Measurements from ENCODE around the gene NXNL1. TPM values are rescaled to one million over a fixed set of nuclear protein-coding genes. Genes with fewer than 3 reads are reported as not detected.

The NXNL1 gene
- total RNA-seq, 1 experiment from 2014 or later: not detected

GRCh38 chr19:17469092-17469480, 8.4 kb upstream of the NXNL1 start:
- Histone ChIP-seq H3K27ac (ENCODE audit: low read length) (peak overlapping the region; percentile 79), H3K27me3 (ENCODE audit: control insufficient read depth, insufficient read depth, low read length) (no peaks in the 10 kb centered on the region), H3K4me3 (ENCODE audit: low read depth in 2 of 2, low read length in 2 of 2) (peak overlapping the region; percentile 58 to 77), H3K4me1 (ENCODE audit: control insufficient read depth, insufficient read depth, low read length) (peaks cover 6% of the 10 kb centered on the region), H3K9me3 (ENCODE audit: control insufficient read depth, insufficient read depth, low read depth, low read length) (no peaks in the 10 kb centered on the region), H3K36me3 (ENCODE audit: control insufficient read depth, insufficient read depth, low read length) (no peaks in the 10 kb centered on the region)
- no TSS peak for BruUV-seq (replicated peaks)
- intact Hi-C loops (cut with micrococcal nuclease; ENCODE audit: unreplicated experiment): loop anchor here (10.0 kb wide), 1 partner anchor 74 kb away; the partner anchor contains the start of gene CCDC194
- in situ Hi-C loops (cut with HindIII; ENCODE audit: low pct_unique_long_range_greater_than_20kb, low sequenced_read_pairs): no loop called here
- no peak for TF ChIP-seq POLR2AphosphoS5 (IDR thresholded peaks at IDR 0.05; ENCODE audit: low read depth, low read length)
- no peak for TF ChIP-seq SIN3A (IDR thresholded peaks at IDR 0.05; ENCODE audit: borderline replicate concordance, insufficient read depth, low read depth, low read length)
- no peak for TF ChIP-seq TCF7L2 (IDR thresholded peaks at IDR 0.05; ENCODE audit: low read depth, low read length)
- ChIA-PET CTCF (interaction anchor here (0.6 to 1.1 kb wide), 2 partner anchors 43 to 176 kb away, joined by 3 to 8 read pairs; partner anchors contain the start of gene PGLS), POLR2A (no interaction called here)
- DNase-seq (ENCODE audit: low read depth, low spot score) (no peak), ATAC-seq (no peak)

- H3K9me3 ChIP-seq (ENCODE audit: control insufficient read depth, insufficient read depth, low read depth, low read length): no peaks in the 10 kb centered on the region
- H3K4me1 ChIP-seq (ENCODE audit: control insufficient read depth, insufficient read depth, low read length): peaks cover 6% of the 10 kb centered on the region
- no peak for TF ChIP-seq TCF7L2 (IDR thresholded peaks at IDR 0.05; ENCODE audit: low read depth, low read length)
- H3K4me3 ChIP-seq (ENCODE audit: low read depth in 2 of 2, low read length in 2 of 2): peak overlapping the region; percentile 58 to 77
- no TSS peak for BruUV-seq (replicated peaks)
- no peaks in the 10 kb centered on the region for H3K36me3 ChIP-seq (ENCODE audit: control insufficient read depth, insufficient read depth, low read length)
- CTCF ChIA-PET: interaction anchor here (0.5 to 1.1 kb wide), 3 partner anchors 43 to 175 kb away, joined by 3 to 8 read pairs (median 3); partner anchors contain the start of gene PGLS
- H3K27ac ChIP-seq (ENCODE audit: low read length): peak overlapping the region; percentile 79; the same call in 1 of the 2 replicates
- DNase-seq (ENCODE audit: low read depth, low spot score) (no peak), ATAC-seq (no peak)
- POLR2A ChIA-PET: no interaction called here
- in situ Hi-C loops (cut with HindIII; ENCODE audit: low pct_unique_long_range_greater_than_20kb, low sequenced_read_pairs): no loop called here
- H3K27me3 ChIP-seq (ENCODE audit: control insufficient read depth, insufficient read depth, low read length): no peaks in the 10 kb centered on the region
- intact Hi-C loops (cut with micrococcal nuclease; ENCODE audit: unreplicated experiment): loop anchor here (10.0 kb wide), 1 partner anchor 74 kb away; the partner anchor contains the start of gene CCDC194
Measured at GRCh38 chr19:17468302-17469091, 7.8 kb upstream of the NXNL1 start.

- DNase-seq (ENCODE audit: low read depth, low spot score) (no peak), ATAC-seq (no peak)
- no TSS peak for BruUV-seq (replicated peaks)
- Histone ChIP-seq H3K4me1 (ENCODE audit: control insufficient read depth, insufficient read depth, low read length) (peaks cover 6% of the 10 kb centered on the region), H3K36me3 (ENCODE audit: control insufficient read depth, insufficient read depth, low read length) (no peaks in the 10 kb centered on the region), H3K27me3 (ENCODE audit: control insufficient read depth, insufficient read depth, low read length) (no peaks in the 10 kb centered on the region), H3K27ac (ENCODE audit: low read length) (no peak overlapping the region), H3K9me3 (ENCODE audit: control insufficient read depth, insufficient read depth, low read depth, low read length) (no peaks in the 10 kb centered on the region), H3K4me3 (ENCODE audit: low read depth in 2 of 2, low read length in 2 of 2) (no peak overlapping the region)
- intact Hi-C loops (cut with micrococcal nuclease; ENCODE audit: unreplicated experiment) (loop anchor here (10.0 kb wide), 1 partner anchor 73 kb away; the partner anchor contains the start of gene CCDC194), in situ Hi-C loops (cut with HindIII; ENCODE audit: low pct_unique_long_range_greater_than_20kb, low sequenced_read_pairs) (no loop called here)
- ChIA-PET POLR2A (no interaction called here), CTCF (interaction anchor here (0.6 kb wide), 1 partner anchor 65 kb away, joined by 4 read pairs; no protein-coding TSS in a partner anchor)
- TF ChIP-seq CTCF (IDR thresholded peaks at IDR 0.05): no peak
- no peak for TF ChIP-seq SIN3A (IDR thresholded peaks at IDR 0.05; ENCODE audit: borderline replicate concordance, insufficient read depth, low read depth, low read length)
- TF ChIP-seq POLR2AphosphoS5 (IDR thresholded peaks at IDR 0.05; ENCODE audit: low read depth, low read length): no peak
- no peak for TF ChIP-seq REST (IDR thresholded peaks at IDR 0.05; ENCODE audit: insufficient read depth in 1 of 2, low read depth in 2 of 2, low read length in 1 of 2)
- TF ChIP-seq TCF7L2 (IDR thresholded peaks at IDR 0.05; ENCODE audit: low read depth, low read length): no peak
Measured at GRCh38 chr19:17467471-17468301, 7.0 kb upstream of the NXNL1 start.

Data from Panc1 (cell line).